GM19023 (cell line): ENCODE measurements around the gene SOWAHC.
"Not testable (repeated sequence)": the region's sequence is repeated elsewhere in the genome, so short reads cannot be mapped to it uniquely, and the experiment has no call there.

Experiments used
- ATAC-seq: cut with Tn5 transposase; IDR thresholded peaks from one replicate; pipeline ENCODE4 v1.9.1; 2021; ENCODE audit warnings: mild to moderate bottlenecking, moderate library complexity; ENCODE audit not compliant: unreplicated experiment

The SOWAHC gene, protein sequence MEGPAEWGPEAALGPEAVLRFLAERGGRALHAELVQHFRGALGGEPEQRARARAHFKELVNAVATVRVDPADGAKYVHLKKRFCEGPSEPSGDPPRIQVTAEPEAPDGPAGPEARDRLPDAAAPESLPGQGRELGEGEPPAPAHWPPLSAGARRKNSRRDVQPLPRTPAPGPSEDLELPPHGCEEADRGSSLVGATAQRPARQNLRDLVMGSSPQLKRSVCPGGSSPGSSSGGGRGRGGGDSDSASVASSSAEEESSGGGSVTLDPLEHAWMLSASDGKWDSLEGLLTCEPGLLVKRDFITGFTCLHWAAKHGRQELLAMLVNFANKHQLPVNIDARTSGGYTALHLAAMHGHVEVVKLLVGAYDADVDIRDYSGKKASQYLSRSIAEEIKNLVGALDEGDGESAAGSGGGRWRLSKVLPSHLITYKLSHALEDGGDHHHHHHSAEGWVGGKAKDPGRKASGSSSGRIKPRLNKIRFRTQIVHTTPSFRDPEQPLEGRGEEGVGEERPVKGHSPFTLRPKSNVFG

DNA sequence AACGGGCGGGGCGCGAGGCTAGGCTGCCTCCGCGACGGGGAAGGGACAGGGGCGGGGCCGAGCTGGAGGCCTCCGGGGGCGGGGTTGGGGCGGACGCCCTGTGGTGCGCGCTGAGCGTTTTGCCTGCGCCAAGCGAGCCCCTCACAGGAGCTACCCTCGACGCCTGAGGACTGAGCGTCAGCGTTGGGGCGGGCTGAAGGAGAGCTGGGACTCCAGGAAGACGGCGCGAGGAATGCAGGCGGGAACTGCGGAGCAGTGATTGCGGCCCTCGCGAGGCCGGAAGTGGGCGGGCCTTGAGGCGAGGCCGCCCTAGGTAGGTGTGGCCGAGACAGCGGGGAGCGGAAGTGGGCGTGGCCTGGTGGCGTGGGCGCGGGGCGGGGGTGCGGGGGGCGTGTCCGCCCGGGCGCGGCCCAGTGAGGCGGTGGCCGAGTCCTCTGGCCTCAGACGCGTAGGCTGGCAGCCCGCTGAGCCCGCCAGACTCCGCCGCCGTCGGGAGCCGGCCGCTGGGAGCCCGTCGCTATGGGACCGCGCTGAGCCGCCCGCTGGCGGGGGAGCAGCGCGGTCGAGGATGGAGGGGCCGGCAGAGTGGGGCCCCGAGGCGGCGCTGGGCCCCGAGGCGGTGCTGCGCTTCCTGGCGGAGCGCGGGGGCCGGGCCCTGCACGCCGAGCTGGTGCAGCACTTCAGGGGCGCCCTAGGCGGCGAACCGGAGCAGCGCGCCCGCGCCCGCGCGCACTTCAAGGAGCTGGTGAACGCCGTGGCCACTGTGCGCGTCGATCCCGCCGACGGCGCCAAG, at the start of gene SOWAHC, which contains the start of gene SEPTIN10:
Gene SOWAHC (plus strand): TSS at position 443 of the 793 bp plus-strand sequence. CDS start 126 bp downstream, at position 569.
Gene SEPTIN10 (minus strand): TSS at position 45 of the 793 bp plus-strand sequence. CDS start 139 bp downstream, outside the sequence.
- peak; percentile 82 for ATAC-seq

DNA sequence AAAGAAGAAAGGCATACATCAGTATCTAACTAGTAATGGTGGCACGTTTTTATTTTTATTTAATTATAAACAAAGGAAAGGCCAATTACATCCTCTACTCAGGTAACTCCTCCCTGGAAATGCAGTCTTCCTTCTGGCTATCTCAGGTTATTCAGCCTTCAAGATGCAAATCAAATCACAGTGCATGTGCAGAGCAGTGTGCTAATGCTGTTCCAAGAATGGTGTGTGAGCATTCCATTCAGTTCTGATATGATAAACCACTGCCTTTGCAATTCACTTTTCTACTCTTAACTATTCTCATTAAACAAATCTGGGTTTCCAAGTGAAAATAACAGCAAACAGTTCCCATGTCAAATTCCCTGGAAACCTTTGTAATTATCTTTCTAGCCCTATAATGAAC, 38.8 kb upstream of the SOWAHC start:
- ATAC-seq, result no peak

DNA sequence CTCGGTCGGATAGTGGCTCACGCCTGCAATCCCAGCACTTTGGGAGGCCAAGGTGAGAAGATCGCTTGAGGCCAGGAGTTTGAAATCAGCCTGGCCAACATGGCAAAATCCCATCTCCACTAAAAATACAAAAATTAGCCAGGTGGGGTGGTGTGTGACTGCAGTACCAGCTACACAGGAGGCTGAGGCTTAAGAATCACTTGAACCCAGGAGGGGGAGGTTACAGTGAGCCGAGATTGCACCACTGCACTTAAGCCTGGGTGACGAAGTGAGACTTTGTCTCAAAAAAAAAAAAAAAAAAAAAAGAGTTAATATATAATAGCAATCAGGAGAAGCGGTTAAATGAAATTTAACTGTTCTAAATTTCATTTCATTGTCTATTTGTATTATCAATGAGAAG, 36.5 kb upstream of the SOWAHC start:
- ATAC-seq, result not testable (repeated sequence)

DNA sequence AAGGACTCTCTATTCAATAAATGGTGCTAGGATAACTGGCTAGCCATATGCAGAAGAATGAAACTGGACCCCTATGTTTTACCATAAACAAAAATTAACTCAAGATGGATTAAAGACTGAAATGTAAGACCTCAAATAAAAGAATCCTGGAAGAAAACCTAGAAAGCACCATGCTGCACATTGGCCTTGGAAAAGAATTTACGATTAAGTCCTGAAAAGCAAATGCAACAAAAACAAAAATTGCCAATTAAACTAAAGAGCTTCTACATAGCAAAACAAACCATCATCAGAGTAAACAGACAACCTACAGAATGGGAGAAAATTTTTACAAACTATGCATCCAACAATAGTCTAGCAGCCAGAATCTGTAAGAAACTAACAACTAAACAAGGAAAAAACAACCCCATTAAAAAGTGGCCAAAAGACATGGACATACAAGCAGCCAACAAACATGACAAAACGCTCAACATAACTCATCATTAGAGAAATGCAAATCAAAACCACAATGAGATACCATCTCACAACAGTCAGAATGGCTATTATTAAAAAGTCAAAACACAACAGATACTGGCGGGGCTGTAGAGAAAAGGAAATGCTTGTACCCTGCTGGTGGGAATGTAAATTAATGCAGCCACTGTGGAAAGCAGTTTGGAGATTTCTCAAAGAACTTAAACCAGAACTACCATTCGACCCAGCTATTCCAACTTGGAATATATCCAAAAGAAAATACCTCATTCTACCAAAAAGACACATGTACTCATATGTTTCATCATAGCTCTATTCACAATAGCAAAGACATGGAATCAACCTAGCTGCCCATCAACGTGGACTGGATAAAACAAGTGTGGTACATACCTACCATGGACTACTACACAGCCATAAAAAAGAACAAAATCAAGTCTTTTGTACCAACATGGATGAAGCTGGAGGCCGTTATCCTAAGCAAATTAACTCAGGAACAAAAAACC, 31.0 kb upstream of the SOWAHC start:
- peak; percentile 64 for ATAC-seq

DNA sequence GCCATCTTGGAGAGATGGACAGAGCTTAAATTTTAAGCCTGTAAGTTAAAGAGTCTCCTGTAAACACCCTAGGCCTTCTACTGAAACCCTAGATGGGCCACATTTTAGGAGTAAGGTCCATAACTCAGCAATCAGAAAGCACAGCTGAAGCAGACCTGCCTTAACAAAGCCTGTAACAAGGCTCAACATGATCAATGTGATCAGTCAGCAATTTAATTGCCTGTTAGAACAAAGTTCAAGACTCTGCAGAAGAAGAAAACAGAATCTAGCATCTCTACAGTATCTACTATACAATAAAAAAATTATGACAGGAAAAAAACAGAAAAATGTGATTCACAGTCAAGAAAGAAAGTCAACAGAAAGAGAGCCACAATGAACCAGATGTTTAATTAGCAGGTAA, 27.5 kb upstream of the SOWAHC start:
- ATAC-seq, result no peak

DNA sequence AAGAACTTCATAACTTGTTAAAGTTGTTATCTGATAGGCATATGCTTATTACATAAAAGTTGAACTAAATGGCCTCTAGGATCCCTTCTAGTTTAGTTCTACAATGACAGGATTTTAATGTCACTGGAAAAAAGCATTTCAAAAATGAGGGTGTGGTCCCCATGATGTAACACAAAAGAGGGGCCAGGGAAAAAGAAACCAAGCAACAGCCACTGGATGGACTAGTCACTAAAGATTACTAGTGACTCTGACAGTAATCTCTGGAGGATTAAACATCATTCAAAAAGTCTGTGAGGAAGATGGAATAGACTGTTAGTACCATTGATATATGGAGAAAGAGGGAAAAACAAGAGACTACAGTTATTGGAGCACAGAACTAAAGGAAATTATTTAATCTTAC, 23.0 kb upstream of the SOWAHC start:
- no peak for ATAC-seq

DNA sequence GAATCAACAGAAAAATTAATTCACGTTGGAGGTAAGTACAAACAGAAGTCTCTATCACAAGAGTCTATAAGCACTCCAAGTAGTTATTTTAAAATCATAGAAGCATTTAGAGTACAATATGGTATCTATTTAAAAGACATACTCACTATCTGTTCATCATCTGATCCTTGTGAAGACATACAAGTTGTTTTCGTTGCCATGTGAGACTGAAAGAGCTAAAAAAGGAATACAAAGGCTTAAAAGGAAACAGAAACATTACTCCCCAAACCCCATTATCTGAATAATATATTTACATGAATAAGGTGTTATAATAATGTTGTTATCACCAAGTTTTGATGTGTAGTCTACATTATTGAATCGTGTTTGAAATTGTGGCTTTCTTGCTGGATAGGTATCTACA, 21.3 kb upstream of the SOWAHC start:
- ATAC-seq, result no peak

DNA sequence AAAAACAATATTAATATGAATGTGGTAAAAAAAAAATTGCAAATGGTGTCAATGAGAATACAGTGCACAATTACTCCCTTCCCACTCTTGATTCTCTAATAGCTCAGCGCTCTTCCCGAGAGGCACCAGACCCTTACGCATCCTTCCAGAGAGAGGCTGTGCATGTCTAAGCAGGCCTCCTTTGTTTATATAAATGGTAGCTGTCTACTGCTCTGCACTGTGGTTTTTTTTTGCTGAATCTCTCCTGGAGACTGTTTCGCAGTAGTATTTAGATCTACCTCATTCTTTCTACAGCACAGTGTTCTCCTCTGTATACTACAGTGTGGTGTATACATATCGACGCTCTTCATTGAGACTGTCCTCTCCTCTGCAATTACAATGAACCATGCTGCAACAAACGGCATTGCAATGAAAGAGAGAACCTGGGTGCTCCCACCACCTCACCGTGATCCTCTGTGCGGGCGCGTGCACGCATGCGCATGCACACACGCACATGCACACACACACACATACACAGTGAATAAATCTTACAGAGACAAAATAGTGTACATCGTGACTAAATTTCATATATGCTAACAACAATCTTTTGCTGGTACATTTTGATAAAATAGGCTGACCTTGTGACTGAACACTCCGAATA, 19.8 kb upstream of the SOWAHC start:
- ATAC-seq, result no peak

DNA sequence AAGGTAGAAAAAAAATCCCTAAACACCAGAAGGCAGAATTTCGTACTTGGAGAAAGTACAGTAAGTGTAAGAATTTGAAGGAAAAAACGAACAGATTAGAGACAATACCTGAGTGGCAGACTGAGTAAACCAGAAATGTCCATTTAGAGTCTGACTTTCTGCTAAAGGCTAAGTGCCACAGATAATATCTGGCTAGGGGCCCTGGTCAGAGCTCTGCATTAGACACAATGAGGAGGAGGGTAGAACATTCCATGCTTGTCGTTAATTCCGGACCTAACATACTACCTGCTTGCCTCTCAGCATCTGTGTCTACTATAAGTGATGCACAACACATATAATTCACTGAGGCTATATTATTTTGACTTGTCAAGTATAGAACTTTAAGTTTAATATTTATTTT, 18.5 kb upstream of the SOWAHC start:
- no peak for ATAC-seq

DNA sequence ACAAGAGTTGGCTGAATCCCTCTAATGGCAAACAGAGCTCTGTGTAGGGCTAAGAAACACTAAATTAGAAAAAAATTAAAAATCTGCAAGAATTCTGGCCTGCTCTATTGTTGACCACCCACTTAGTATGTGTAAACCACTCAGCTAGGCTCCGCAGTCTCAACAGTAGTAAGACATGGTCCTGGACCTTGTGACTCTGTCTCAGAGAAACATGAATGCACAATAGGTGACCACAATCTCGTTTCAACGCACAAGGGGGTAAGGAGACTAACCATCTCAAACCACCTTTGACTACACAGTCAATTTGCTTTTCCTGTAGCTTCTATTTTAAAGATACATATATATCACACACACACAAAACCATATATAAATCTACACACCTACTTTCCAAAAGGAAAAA, 16.9 kb upstream of the SOWAHC start:
- ATAC-seq, result no peak

DNA sequence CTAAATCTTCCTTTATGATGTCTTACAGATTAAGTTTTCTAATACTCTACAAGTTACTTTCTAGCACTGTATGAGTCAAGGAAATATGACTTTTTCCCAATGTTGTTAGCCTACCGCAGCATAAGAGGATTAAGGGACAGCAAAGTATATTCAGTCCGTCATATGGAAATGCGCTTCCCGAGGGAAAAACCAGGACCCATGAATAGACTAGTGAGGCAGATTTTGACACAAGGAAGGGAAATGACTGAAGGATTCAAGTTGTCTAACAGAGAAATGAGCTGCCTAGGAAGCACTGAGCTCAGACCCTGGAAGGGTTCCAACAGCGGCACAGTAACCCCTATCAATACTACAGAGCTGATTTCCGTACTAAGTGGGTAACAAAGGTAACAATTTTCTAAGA, 12.4 kb upstream of the SOWAHC start:
- ATAC-seq, result no peak

DNA sequence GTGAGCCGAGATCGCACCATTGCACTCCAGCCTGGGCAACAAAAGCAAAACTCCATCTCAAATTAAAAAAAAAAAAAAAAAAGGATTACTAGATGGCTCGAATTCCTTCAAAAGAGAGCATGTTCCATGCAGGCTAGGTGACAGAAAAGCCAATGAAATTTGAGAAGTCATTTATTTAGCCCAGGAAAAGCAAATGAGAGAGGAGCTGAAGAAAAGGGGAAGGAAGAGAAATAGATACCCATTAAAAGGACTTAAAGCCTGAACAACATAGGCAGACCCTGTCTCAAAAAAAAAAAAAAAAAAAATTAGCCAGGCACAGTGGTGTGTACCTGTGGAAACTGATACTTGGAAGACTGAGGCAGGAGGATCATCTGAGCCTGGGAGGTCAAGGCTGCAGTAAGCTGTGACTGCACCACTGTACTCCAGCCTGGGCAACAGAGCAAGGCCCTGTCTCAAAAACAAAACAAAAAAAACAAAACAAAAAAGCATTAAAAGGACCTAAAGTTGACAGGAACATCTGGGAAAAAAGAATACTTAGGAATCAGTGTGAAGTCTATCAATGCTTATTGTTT, 11.5 kb upstream of the SOWAHC start:
- ATAC-seq, result no peak

DNA sequence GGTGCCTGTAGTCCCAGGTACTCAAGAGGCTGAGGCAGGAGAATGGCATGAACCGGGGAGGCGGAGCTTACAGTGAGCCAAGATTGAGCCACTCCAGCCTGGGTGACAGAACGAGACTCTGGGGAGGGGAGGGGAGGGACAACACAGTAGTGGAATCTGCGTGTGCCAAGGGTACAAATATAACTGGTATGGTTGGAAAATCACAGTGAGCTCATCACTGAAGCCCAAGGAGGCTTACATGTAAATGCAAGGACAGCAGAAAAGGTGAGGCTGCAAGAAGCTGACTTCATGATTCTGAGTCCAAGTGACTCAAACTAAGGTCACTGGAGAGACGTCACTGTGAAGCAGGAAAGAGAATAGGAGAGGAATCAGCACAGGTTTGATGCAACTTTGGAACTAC, 9.6 kb upstream of the SOWAHC start:
- no peak for ATAC-seq

DNA sequence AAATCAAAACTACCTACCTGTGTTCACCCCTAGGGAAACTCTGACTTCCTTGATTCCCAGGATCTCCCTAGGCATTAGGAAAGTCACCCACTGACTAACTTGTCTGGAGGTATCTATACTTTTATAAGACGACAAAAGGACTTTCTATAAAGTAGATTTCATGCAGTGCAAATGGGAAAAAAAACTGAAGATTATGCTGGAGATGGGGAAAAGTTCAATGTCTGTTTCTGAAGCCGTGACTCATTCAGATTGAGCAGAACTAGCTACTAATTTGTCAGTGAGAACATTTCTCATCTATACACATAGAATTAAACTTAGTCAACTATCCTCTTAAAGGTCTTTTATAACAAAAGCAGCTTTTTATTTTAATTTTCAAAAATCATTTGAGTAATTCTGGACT, 6.4 kb upstream of the SOWAHC start:
- ATAC-seq, result no peak

DNA sequence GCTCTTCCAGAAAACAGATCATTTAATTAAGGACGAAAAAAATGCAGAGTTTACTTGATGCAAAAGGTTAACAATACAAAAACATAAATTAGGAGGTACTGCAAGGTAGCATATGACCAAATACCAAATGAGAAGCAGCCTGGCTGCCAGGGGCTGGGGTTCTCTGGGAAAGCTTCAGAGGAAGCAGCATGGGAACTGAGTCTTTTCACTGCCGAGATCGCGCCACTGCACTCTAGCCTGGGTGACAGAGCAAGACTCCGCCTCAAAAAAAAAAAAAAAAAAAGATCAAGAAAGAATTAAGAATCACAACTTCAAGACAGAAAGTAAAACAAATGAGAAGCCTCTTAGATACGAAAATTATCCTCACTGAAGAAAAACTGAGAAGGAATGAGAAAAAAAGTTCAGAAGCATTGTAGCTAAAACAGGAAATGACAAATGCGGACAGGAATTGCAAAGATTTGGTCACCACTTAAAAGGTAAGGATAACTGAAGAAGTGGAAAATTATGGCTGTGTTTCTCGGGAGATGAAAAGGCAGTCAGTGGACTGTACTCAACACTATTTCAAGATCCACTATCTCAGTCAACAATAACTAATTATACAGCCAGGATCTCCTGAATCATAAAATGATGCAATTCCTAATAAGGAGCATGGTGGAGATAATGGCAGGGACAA, 4.7 kb upstream of the SOWAHC start:
- no peak for ATAC-seq

DNA sequence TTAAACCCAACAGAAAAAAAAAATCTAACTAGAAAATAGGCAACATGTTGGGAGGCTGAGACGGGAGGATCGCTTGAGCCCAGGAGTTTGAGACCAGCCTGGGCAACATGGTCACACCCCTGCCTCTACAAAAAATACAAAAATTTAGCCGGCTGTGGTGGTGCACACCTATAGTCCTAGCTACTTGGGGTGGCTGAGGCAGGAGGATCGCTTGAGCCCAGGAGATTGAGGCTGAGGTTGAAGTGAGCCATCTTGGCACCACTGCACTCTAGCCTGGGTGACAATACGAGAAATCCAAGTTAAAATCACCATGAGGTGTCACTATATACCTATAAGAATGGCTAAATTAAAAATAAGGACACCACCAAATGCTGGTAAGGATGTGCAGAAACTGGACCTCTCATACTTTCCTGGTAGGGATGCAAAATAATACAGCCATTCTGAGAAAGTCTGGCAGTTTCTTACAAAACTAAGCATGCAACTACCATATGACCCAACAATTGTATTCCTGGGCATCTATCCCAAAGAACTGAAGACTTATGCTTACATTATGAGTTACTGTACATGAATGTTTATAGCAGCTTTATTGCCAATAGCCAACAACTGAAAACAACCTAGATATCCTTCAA, 2.6 kb upstream of the SOWAHC start:
- ATAC-seq, result no peak

DNA sequence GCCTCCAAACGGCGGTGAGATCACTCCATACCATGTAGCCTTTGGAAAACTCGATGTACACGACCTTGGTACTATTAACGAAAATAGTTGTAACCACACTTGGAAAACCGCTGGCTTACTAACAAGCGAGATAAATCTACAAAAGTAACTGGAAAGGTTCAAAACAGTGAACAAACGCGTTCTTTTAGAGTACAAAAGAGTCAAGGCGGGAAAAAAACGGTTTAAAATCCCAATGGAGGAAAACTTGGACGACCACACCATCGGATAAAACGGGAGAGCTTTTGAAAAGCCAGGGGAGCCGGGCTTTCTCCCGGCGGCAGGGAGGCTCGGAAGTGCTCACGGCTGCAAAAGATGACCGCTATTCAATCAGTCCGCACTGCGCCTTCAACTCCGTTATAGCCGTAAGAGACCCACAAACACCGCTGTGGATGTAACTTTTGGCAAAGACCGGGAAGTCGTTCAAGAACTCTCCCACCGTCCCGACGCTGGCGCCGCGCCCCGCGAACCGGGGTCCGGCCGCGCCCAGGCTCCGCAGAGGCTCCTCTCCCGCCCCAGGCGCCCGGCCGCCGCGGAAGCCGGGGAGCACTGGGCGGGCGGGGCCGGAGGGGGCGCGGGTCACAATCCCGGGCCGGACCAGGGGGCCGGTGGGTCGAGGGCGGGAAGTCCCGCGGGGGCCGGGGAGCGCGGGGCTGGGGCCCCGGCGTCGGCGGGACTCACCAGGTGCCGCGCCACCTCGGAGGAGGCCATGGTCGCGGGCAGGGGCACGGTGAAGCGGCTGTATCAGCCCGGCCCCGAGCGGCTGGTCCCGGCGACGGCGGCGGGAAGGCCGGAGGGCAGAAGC, 863 bp upstream of the SOWAHC start:
- peak; percentile 41 for ATAC-seq
